Activated gamma-delta T cell (primary cell): ENCODE data around the gene AKR7A2.

Source experiments
- DNase-seq: peaks from one replicate; lab custom pipeline; 2025; lab: John Stamatoyannopoulos, UW

Gene AKR7A2

DNA sequence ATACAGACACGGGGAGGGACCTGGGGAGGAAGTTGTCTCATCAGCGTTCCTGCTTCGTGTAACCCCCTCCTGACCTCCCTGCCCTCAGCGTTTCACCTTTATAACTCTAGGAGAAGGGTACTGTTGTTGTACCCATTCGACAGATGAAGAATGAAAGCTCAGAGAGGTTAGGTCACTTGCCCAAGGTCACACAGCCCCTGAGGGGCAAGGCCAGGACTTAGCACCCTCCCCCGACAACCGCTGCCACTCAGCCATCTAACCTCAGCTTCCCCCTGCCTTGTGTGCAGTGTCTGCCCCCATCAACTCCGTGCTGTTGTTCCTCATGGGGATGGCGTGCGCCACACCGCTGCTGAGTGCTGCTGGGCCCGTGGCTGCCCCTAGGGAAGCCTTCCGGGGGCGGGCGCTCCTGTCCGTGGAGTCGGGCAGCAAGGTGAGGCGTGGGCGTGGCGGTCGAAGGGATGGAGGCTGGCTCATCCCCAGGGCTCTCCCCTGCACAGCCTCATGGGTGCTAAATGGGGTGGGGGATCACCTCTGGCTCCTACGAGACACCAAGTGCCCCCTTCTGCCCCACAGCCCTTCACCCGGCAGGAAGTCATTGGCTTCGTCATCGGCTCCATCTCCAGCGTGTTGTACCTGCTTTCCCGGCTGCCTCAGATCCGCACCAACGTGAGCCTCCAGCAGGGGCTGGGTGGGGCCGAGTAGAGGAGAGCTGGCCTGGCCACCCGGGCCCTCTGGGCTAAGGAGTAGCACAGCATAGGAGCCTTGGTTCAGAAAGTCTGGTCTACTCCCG lies 14.2 kb upstream of the AKR7A2 start:
- DNase-seq: no peak

DNA sequence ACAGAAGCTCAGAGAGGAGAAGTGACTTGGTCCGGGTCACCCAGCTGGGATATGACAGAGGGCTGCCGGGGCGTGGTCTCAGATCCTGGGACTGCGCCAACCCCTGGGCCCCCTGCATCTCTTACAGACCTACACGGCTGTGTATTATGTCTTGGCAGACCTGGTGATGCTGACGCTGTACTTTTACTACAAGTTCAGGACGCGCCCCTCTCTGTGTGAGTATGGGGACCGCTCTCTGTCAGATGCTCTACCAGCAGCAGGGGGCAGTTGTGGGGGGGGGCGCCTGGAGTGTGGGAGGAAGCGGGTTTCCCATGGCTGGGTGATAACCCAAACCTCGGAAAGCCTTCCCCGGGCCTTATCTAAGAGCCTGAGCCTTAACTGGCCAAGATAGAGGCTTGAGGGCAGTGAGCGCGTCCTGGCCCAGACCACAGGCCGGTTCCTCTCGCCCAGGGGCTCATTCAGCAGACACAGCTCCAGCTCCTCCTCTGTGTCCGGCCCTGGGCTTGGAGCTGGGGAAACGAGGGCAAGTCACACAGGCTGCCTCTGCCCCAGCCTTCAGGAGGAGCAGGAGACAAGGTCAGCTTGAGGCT lies 13.5 kb upstream of the AKR7A2 start:
- DNase-seq: no peak

DNA sequence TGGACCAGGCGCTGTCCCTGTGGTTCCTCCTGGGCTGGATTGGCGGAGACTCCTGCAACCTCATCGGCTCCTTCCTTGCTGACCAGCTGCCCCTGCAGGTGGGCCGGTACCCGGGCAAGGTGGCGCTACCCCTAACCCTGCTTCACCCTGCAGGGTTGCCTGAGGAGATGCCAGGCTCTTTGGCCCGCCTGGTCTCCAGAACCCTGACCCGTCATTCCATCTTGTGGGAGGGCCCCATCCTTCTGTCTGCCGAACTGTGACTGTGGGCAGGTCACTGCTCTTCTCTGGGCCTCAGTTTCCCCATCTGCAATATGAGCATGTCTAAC lies 12.7 kb upstream of the AKR7A2 start:
- no peak for DNase-seq

DNA sequence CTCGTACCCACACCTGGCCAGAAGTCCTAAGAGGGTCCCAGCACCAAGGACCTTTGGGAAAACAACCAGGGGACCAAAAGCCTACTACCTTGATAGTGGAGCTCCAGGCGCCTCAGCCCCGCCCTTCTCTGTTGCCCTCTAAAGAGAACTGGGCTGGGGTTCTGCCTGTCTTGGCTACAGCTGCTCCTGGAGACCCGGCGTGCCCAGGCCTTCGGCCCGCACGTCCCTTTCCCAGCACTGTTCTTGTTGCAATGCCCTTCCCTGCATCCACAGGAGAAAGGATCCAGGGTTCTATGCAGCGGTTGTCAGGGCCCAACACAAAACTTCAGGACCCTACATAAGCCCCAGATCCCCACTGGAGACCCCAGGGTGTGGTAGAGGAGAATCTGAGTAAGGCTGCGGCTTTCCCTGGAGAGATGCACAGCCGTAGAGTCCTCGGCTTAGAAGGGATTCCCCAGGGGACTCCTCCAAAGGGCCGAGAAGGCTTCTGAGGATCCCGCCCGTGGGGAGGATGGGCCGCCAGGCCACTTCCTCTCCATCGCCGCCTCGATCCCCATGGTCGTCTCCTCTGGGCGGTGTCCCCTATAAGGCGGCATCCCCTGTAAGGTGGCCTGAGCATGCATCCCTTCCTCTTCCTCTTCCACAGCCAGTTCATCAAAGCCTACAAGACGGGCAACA lies 12.2 kb upstream of the AKR7A2 start:
- no peak for DNase-seq

DNA sequence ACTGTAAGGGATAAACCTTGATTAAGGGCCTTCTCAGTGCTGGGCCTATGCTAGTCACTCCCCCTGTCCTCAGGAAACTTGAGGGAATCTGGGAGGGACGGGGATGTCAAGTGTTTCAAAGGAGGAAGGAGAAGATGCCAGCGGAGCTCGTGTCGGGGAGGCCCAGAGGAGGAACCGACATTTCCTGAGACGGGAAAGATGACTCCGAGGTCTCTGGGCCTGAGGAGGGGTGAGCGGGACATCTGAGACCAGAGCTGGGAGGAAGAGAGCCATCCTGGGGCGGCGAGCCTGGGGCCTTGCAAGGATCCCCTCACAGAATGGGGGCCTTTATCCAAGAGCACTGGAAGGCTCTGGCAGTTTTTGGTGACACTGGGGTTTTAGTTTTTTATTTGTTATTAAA lies 10.5 kb upstream of the AKR7A2 start:
- no peak for DNase-seq

DNA sequence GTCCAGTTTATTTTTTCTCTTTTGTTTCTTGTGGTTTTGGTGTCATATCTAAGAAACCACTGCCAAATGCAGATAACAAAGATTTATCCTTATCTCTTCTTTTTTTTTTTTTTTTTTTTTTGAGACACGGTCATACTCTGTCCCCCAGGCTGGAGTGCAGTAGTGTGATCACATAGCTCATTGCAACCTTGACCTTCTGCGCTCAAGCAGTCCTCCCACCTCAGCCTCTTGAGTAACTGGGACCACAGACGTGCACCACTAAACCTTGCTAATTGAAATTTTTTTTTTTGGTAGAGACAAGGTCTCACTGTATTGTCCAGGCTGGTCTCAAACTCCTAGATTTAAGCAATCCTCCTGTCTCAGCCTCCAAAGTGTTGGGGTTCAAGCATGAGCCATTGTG lies 9.1 kb upstream of the AKR7A2 start:
- DNase-seq: no peak

DNA sequence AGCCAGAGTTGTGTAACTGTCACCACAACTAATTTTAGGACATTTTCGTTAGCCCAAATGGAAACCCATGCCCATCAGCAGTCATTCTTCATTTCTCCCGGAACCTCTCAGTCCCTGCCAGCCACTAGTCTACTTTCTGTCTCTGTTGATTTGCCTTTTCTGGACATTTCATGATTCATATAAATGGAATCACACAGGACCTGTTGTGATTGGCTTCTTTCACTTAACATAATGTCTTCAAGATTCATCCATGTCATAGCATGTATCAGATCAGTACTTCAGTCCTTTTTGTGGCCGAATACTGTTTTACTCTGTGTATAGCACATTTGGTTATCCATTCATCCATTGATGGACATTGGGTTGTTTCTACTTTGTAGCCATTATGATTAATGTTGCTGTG lies 7.3 kb upstream of the AKR7A2 start:
- no peak for DNase-seq

DNA sequence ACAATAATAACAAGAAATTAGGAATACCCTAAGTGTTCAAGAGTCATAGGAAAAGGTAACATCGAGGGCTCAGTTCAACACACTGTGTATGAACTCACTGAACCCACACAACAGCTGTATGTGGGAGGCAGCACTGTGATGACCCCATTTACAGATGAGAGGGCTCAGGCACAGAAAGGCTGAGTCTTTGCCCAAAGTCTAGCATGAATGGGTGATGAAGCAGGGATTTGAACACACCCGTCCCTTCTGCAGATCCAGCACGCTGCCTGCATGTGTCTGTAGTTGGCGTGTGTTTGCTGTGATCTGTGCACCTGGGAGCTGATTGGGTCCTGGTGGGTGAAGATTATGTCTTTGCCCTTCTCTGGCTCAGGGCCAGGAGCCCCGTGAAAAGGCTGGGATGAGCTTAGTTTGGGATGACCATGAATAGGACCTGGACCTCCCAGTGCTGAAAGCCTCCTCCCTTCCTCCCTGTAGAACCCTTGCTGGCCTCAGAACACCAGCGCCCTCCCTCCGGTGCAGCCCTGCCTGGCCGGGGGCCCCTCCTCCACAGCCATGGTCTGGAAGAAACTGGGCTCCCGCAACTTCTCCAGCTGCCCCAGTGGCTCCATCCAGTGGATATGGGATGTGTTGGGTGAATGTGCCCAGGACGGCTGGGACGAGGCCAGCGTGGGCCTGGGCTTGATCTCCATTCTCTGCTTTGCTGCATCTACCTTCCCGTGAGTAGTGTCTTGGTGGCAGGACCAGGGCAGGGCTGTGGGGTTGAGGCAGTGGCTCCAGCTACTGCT lies 5.4 kb upstream of the AKR7A2 start:
- no peak for DNase-seq

DNA sequence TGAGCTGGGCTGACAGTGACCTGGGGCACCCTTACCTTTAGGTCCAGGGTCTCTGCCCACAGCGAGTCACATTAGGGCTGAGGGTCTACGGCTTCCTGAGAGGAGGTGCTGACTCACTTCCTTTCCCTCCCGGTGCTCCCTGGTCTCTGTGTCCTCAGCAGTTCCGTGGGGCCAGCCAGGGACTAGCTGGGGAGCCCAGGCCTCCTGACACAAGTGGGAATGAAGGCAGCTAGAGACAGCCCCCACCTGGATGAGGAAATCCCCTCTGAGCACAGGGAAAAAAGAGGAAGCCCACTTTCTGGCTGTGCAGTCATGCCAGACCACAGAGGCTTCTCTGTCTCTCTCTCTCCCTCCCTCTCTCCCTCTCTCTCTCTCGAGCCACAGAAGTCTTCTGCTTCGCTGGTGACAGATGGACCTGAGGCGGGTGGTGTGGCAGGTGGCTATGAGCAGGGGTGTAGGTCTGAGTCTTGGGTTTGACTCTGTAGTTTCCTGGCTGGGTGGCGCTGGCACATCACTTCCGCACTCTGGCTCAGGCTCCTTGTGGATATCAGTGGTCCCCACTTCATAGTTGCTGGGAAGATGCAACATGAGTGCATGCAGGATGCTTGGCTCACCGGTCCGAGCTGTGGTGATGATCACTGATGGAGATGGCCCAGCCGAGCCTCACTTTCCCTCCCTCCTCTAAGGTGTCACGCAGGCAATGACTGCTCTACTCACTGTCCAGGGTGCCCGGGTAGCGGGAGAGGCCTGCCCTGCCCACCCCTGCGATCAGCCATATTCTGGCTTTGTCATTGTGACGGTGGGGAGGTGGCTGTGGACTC lies 3.6 kb upstream of the AKR7A2 start:
- DNase-seq: no peak

DNA sequence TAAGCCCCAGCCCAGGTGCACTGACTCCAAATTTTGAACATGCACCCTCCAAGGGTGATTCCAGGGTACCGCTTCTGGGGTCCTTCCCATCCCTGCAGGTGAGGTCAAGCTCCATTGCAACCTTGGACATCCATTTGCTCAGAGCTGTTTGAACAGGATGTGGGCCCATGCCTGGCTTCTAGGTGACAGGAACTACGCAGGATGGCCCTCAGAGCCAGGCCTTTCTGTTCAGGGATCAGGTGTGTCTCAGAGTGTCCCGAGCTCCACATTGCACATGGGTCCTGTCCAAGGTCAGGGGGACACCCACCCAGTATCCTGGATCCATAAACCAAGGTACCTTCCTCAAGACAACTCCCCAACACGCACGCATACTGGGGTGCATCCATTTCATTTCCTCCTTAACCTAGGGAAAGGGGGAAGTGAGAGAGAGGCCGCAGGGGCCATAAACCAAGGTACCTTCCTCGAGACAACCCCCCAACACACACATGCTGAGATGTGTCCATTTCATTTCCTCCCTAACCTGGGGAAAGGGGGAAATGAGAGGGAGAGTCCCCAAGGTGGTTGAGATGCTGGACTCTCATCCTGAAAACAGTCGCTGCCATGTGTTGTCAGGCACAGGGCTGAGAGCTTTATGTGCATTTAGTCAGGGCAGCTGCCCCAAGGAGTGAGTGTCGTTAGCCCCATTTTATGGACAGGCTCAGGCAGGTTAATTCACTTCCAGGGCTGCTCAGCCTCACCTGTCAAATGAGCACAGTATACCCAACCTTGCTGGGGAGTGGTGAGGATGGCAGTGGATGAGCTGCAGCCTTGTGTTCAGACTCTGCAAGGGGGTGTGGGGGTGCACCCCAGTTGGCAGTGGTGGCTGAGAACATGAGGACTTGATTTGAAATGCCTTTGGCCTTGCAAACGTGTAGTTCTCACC lies 2.3 kb upstream of the AKR7A2 start:
- no peak for DNase-seq

DNA sequence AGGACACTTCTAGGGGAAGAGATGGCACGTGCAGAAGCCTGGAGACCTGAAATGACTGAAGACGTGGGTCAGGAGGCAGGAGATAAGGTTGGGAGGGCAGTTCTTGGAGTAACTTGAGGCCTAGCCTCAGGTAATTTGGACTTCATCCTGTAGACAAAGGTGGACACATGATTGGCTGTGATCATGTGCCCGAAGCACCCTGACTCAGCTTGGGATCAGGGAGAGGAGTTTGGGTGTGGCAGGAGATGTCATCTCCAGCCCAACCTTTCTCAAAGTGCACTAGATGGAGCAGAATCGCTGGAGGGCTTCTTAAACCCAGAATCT lies 1.7 kb upstream of the AKR7A2 start:
- no peak for DNase-seq

DNA sequence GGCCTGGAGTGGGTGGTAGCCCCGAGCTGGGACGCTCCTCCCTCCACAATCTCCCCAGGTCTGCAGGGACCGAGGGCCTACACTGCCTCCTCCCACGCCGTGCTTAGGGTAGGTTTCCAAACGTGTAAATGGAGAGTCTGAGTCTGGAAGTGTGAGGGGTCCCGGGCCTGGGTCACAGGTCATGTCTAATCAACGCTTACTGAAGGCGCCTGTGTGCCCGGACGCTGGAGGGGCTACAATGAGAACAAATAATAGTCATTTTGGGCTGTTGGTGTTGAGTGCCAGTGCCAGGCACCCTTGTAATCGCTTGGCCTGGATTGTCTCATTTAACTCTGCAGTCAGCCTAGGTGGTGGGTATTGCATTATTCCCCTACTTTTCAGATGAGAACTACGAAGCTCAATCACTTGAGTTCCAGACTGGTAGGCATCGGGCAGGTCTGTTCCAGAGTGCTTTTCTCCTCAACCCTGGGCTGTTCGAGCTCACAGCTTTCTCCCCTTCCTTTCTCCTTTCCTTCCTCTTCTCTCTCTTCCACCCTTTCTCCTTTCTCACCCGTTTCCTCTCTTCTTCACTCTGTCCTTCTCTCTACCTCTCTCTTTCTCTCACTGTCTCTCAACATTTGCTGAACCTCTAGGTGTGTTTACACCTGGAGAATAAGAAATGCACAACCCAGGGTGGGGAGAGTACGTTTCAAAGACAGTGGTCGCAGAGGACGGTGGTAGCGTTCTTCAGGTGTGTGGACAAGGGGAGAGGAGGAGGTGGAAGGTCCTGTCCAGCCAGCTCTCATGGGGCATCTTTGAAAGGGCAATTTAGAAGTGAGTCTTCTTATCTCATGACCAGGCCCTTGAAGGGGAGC lies 1.1 kb upstream of the AKR7A2 start:
- no peak for DNase-seq

DNA sequence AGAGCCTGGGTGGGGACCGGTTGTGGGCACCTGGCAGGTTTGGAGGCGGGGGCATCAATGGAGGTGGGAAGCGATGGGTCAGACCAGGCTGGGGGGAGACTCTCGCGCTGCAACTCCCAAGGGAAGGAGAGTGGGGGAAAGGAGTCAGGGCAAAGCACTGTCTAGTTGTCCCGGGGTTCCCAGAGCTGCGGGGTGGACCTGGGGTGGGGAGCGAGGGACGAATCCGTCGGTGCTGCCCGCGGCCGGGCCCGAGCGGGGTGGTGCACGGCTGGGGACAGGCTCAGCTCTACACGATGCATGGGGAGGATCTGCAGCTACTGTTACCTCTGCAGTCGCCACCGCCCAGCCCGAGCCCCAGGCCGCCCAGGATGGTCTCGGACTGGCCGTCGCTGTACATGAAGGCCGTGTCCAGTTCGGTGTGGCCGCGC lies 427 bp downstream of the AKR7A2 start:
- no peak for DNase-seq

DNA sequence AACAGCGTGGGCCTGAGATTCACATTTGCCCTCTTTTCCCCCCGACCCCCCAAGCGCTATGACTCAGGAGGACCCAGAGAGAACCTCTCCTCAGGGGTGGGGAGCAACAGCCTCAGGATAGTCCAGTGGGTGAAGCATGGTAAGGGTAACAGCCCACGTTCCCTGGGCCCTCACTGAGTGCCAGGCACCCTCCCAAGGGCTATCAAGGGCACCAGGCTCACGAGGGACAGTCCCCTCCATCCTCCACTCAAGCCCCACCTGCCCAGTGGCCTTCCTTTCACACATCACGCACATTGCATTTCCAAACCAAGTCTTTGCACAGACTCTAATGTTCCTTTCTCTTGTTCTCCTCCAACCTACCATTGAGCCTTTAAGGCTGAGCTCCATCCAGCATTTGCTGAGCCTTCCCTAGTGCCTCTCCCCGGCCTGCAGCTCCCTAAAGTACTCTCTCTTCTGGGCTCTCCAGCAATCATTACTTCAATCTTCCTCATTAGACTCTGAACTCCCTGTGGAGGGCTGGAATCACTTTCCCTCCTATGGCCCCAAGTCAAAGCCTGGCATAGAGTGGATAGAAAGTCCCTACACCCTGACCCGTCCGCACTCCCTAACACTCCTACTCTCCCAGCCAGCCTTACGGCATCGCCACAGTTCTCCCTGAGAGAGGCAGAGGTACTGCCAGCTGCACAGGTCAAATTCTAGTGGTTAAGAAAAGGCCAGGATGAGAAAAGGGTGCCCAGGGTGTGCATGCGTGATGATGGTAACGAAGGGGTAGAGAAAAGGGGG lies 1.0 kb downstream of the AKR7A2 start:
- DNase-seq: no peak

DNA sequence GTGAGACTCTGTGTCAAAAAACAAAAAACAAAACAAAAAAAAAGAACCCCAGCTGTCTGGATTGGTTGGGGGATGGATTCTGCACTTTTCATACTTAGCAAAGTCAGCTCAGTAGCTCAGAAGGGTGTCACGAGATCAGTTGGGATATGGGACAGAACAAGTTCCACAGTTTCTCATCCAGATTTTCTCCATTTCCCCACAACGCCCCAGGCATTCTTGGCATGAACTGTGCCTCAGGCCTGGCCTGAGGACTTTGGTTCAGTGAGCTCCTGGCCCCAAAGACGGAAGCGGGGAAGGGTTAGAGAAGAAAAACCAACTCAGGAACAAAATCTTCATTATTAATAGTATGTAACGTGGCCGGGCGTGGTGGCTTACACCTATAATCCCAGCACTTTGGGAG lies 1.9 kb downstream of the AKR7A2 start:
- no peak for DNase-seq

DNA sequence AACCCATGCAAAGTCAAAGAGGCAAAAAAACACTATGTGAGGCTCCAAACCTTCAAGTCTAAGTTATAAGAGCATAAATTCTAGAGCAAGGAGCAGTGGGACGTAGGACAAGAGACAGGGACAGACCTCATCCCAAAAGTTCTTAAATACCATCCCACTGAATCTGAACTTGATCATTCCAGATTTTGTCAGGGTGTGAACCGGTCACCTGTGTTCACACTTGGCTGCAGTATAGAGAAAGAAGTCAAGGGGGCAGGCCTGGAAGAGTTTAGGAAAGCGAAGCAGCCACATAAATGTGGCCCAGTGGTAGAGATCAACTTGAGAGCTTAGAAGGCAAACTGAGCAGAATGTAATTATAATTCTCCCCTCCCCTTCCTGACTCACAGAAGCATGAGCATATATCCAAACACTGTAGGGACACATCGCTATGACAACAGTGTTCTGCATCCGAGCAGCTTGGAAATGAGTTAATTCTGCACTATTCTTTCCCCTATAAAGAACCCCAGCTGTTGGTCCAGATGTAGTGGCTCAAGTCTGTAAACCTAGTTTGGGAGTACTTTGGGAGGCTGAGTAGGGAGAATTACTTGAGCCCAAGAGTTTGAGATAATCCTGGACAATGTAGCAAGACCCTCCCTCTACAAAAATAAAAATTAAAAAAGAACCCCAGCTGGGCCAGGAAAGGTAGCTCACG lies 2.7 kb downstream of the AKR7A2 start:
- no peak for DNase-seq

DNA sequence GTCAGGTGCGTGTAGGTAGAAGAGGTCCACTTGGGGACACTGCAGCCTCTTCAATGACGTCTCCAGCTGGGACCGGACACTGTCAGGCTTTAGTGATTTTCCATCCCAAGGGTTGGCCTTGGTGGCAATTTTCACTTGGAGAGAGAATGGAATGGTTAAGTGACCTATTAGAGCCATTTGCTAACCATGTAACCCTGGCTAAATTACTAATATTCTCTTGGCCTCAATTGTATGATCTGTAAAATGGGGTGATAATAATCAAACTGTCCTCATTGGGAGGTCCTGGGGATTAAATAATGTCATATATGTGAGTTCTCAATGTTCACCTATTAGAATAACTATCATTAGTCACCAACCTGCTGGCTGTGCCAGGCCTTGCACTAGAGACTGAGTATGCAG lies 3.4 kb downstream of the AKR7A2 start:
- no peak for DNase-seq

DNA sequence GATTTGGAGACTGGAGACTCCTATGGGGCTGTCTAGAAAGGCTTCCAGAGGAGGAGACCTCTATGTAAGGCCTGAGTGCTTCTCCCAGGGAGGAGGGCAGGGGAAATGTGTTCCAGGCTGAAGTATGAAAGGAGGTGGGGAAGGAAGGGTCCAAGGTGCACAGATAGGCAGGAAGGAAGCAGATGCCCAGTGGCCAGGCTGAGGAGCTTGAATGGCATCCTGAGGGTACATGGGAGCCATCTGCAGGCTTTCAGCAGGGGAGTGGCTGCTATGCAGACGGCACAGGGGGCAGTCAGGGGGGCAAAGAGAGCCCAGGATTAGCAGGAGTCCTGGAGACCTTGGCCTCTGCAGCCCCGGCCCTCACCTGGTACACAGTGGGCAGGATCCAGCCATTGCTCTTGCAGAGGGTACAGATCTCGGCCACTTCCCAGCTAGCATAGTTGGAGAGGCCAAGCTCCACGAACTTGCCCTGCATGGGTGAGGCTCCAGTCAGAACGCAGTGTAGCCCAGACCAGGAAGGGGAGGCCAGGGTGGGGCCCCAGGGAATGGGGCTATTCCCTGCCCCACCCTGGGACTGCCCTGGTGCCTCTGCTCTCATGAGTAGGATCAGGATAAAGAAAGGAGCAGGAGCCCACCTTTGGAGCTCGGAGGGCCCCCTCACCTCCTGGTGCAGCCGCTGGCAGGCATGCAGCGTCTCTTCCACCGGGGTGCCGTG lies 4.0 kb downstream of the AKR7A2 start:
- DNase-seq: no peak
